H1 (cell line): ENCODE results near the gene HFE. TPM values are rescaled to one million over a fixed set of nuclear protein-coding genes. Genes with fewer than 3 reads are reported as not detected.

ENCODE experiments used
- ATF2 ChIP-seq: IDR thresholded peaks from 2 replicates; pipeline ENCODE4 v1.6.1; 2012; ENCODE audit warnings: low read length, inconsistent platforms
- CBX5 ChIP-seq: fragments of 300-800, 300-1000 bp; sonication (generic); IDR thresholded peaks from 2 replicates; pipeline ENCODE4 v1.7.1; 2016; ENCODE audit warnings: antibody characterized with exemption, low read length, low read depth
- FOSL1 ChIP-seq: IDR thresholded peaks from 2 replicates; pipeline ENCODE4 v1.6.1; 2011; ENCODE audit warnings: mild to moderate bottlenecking, low read depth, low read length, moderate library complexity; ENCODE audit not compliant: insufficient read depth
- GABPA ChIP-seq: IDR thresholded peaks from 2 replicates; pipeline ENCODE4 v1.6.1; 2011; ENCODE audit warnings: mild to moderate bottlenecking, low read length, moderate library complexity, borderline replicate concordance; ENCODE audit not compliant: insufficient read depth
- SRF ChIP-seq: IDR thresholded peaks from 2 replicates; pipeline ENCODE4 v1.6.1; 2011; ENCODE audit warnings: mild to moderate bottlenecking, low read depth, low read length, moderate library complexity
- TAF7 ChIP-seq: optimal IDR thresholded peaks from 2 replicates; pipeline ENCODE3; 2011; ENCODE audit warnings: low read depth, mild to moderate bottlenecking, inconsistent platforms, low read length, moderate library complexity, borderline replicate concordance
- TCF12 ChIP-seq: IDR thresholded peaks from 2 replicates; pipeline ENCODE4 v1.6.1; 2011; ENCODE audit warnings: low read depth, mild to moderate bottlenecking, low read length
- polyA plus RNA-seq, 7 experiments: library from polyadenylated mRNA; depleted of rRNA in 3 of 7; stranded (reverse) in 5 of 7; unstranded in 2 of 7; fragments of >200 nt in 5 of 7; fragments of 200-250 nt in 2 of 7; gene quantifications; 1 replicate in 5 of 7; 2 replicates in 1 of 7; 4 replicates in 1 of 7; pipeline versions ENCODE4 v1.2.1 to v1.2.3, GENCODE V29; 2011 to 2013; ENCODE audit warnings: missing spikeins in 2 of 7, mixed read lengths in 2 of 7
- total RNA-seq: library from RNA; stranded (reverse); fragmentation: NEBNext Ultra II Directional; extraction: Animal tissue kit (Norgen Biotek cat#: 25700); gene quantifications from 2 replicates; pipeline ENCODE4 v1.2.1, GENCODE V29; 2021
- TF ChIP-seq, protein P1 (sequence below): fragments of 300-600 bp; sonication (generic); IDR thresholded peaks from 2 replicates; pipeline ENCODE4 v1.7.1; 2012; ENCODE audit warnings: low read length, moderate library complexity, mild to moderate bottlenecking, inconsistent platforms; ENCODE audit not compliant: insufficient replicate concordance

The HFE gene
- total and polyA plus RNA-seq, 2 of the 8 experiments (the other 6 are each of a cell fraction or from before 2014, with no cell fraction given), result 1.6 to 2.0 TPM

DNA sequence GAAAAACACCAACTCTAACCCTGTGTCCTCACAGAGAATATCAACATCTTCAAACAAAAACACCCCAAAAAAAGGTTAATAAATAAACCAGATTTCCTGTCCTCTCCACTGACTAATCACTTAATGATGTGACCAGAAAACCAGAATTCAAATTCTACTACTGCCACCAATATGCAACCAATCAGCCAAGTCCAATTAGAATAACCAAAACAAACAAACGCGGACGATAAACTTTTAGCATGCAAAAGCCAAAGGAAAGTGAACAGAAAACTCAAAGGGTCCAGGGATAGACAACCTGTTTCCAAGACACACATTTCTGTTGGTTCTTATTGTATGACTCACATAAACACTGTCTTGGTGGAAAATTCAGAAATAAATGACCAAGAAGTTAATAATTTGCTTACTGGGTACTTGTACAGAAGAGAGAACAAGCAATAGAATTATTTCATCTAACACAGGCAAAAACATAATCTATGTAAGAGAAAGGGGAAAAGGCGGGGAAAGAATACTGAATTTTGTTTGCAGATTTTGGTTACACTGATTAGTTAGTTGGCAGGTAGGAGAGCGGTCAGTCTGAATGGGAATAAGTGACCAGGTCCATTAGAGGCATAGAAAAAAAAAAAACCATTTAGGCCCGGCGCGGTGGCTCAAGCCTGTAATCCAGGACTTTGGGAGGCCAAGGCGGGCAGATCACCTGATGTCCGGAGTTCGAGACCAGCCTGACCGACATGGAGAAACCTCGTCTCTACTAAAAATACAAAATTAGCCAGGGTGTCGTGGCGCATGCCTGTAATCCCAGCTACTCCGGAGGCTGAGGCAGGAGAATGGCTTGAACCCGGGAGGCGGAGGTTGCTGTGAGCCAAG is 34.1 kb downstream of the HFE start (continued):
- no peak for TF ChIP-seq GABPA
- TF ChIP-seq TCF12, result no peak
- no peak for TF ChIP-seq FOSL1
- no peak for TF ChIP-seq CBX5
- TF ChIP-seq SRF, result no peak
- no peak for TF ChIP-seq TAF7
- no peak for TF ChIP-seq ATF2
- TF ChIP-seq, protein P1, sequence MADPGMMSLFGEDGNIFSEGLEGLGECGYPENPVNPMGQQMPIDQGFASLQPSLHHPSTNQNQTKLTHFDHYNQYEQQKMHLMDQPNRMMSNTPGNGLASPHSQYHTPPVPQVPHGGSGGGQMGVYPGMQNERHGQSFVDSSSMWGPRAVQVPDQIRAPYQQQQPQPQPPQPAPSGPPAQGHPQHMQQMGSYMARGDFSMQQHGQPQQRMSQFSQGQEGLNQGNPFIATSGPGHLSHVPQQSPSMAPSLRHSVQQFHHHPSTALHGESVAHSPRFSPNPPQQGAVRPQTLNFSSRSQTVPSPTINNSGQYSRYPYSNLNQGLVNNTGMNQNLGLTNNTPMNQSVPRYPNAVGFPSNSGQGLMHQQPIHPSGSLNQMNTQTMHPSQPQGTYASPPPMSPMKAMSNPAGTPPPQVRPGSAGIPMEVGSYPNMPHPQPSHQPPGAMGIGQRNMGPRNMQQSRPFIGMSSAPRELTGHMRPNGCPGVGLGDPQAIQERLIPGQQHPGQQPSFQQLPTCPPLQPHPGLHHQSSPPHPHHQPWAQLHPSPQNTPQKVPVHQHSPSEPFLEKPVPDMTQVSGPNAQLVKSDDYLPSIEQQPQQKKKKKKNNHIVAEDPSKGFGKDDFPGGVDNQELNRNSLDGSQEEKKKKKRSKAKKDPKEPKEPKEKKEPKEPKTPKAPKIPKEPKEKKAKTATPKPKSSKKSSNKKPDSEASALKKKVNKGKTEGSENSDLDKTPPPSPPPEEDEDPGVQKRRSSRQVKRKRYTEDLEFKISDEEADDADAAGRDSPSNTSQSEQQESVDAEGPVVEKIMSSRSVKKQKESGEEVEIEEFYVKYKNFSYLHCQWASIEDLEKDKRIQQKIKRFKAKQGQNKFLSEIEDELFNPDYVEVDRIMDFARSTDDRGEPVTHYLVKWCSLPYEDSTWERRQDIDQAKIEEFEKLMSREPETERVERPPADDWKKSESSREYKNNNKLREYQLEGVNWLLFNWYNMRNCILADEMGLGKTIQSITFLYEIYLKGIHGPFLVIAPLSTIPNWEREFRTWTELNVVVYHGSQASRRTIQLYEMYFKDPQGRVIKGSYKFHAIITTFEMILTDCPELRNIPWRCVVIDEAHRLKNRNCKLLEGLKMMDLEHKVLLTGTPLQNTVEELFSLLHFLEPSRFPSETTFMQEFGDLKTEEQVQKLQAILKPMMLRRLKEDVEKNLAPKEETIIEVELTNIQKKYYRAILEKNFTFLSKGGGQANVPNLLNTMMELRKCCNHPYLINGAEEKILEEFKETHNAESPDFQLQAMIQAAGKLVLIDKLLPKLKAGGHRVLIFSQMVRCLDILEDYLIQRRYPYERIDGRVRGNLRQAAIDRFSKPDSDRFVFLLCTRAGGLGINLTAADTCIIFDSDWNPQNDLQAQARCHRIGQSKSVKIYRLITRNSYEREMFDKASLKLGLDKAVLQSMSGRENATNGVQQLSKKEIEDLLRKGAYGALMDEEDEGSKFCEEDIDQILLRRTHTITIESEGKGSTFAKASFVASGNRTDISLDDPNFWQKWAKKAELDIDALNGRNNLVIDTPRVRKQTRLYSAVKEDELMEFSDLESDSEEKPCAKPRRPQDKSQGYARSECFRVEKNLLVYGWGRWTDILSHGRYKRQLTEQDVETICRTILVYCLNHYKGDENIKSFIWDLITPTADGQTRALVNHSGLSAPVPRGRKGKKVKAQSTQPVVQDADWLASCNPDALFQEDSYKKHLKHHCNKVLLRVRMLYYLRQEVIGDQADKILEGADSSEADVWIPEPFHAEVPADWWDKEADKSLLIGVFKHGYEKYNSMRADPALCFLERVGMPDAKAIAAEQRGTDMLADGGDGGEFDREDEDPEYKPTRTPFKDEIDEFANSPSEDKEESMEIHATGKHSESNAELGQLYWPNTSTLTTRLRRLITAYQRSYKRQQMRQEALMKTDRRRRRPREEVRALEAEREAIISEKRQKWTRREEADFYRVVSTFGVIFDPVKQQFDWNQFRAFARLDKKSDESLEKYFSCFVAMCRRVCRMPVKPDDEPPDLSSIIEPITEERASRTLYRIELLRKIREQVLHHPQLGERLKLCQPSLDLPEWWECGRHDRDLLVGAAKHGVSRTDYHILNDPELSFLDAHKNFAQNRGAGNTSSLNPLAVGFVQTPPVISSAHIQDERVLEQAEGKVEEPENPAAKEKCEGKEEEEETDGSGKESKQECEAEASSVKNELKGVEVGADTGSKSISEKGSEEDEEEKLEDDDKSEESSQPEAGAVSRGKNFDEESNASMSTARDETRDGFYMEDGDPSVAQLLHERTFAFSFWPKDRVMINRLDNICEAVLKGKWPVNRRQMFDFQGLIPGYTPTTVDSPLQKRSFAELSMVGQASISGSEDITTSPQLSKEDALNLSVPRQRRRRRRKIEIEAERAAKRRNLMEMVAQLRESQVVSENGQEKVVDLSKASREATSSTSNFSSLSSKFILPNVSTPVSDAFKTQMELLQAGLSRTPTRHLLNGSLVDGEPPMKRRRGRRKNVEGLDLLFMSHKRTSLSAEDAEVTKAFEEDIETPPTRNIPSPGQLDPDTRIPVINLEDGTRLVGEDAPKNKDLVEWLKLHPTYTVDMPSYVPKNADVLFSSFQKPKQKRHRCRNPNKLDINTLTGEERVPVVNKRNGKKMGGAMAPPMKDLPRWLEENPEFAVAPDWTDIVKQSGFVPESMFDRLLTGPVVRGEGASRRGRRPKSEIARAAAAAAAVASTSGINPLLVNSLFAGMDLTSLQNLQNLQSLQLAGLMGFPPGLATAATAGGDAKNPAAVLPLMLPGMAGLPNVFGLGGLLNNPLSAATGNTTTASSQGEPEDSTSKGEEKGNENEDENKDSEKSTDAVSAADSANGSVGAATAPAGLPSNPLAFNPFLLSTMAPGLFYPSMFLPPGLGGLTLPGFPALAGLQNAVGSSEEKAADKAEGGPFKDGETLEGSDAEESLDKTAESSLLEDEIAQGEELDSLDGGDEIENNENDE, result no peak
- TF ChIP-seq, all 59 proteins: peak for 0
